Esophagus muscularis mucosa (tissue), 4 donors: ENCODE data around the gene ZMYM2. TPM values are rescaled to one million over a fixed set of nuclear protein-coding genes. Genes with fewer than 3 reads are reported as not detected.

ENCODE experiments used
- DNase-seq: peaks from one replicate; pipeline ENCODE4 v3.0.0-alpha.2; 2017; ENCODE audit errors: extremely low spot score
- H3K27ac ChIP-seq, 4 donors: fragments of 200-600 bp; sonication (generic); replicated peaks in 1 of 4; 1 replicate in 3 of 4; 2 replicates in 1 of 4; pipeline ENCODE4 v1.5.1; 2016 to 2019; ENCODE audit warnings: mild to moderate bottlenecking in 1 of 4
- H3K27me3 ChIP-seq, 4 donors: fragments of 200-600 bp; sonication (generic); one replicate each; pipeline versions ENCODE4 v1.5.1 to v1.6.0; 2016 to 2019
- H3K36me3 ChIP-seq, 4 donors: fragments of 200-600 bp; sonication (generic); one replicate each; pipeline ENCODE4 v1.5.1; 2016 to 2019
- H3K4me1 ChIP-seq, 4 donors: fragments of 200-600 bp; sonication (generic); one replicate each; pipeline ENCODE4 v1.5.1; 2016 to 2019
- H3K4me3 ChIP-seq, 4 donors: fragments of 200-600 bp; sonication (generic); 1 replicate in 2 of 4; 2 replicates in 2 of 4; pipeline ENCODE4 v1.5.1; 2016 to 2019; ENCODE audit warnings: mild to moderate bottlenecking in 4 of 4, moderate library complexity in 1 of 4
- H3K9me3 ChIP-seq, 4 donors: fragments of 200-600 bp; sonication (generic); 1 replicate in 3 of 4; 2 replicates in 1 of 4; pipeline ENCODE4 v1.5.1; 2016 to 2019
- EP300 ChIP-seq: sonication (generic); formaldehyde crosslinking; IDR thresholded peaks from one replicate; pipeline ENCODE4 v1.6.1; 2017; ENCODE audit warnings: antibody characterized with exemption
- POLR2A ChIP-seq: fragments of 450-650 bp; IDR thresholded peaks from one replicate; pipeline ENCODE4 v1.6.1; 2017; ENCODE audit warnings: antibody characterized with exemption, moderate library complexity, mild to moderate bottlenecking, low read depth
- POLR2AphosphoS5 ChIP-seq, 2 donors: sonication (generic); formaldehyde crosslinking; IDR thresholded peaks; one replicate each; pipeline ENCODE4 v1.6.1; 2017; ENCODE audit warnings: antibody characterized with exemption in 2 of 2
- WGBS: methylation state at CpG from one replicate; pipeline ENCODE4 v1.1.5; 2018; 5-methylcytosine and 5-hydroxymethylcytosine counted together
- intact Hi-C: fragments of 100-400 bp; cut with DNase I; formaldehyde crosslinking; loops from one replicate; pipeline ENCODE4 v1.15.1; 2023
- total RNA-seq, 4 donors: library from RNA; depleted of rRNA; stranded (reverse); fragments of >200 nt; gene quantifications; one replicate each; pipeline versions ENCODE4 v1.1.0 to v1.2.1, GENCODE V29; 2016
- TF ChIP-seq, protein P1 (sequence below), 3 experiments: fragments of 200-600 bp in 2 of 3; fragments of 450-650 bp in 1 of 3; sonication (generic) in 2 of 3; IDR thresholded peaks; one replicate each; pipeline ENCODE4 v1.5.1; 2017 to 2019; ENCODE audit warnings: antibody characterized with exemption in 3 of 3, mild to moderate bottlenecking in 2 of 3, moderate library complexity in 1 of 3

The ZMYM2 gene
- total RNA-seq, 4 donors from 2014 or later: 36.8 to 49.4 (median 45.5) TPM

- no peak overlapping the region for H3K27ac ChIP-seq
- WGBS: 94% methylated on average over 2 of the region's 2 CpGs
- H3K9me3 ChIP-seq: no peaks in the 10 kb centered on the region
- peaks cover 23 to 34% (median 32%) of the 10 kb centered on the region in 4 donors for H3K4me1 ChIP-seq
- H3K27me3 ChIP-seq: peaks cover 0 to 35% (median 0%) of the 10 kb centered on the region in 4 donors
- TF ChIP-seq, protein P1, sequence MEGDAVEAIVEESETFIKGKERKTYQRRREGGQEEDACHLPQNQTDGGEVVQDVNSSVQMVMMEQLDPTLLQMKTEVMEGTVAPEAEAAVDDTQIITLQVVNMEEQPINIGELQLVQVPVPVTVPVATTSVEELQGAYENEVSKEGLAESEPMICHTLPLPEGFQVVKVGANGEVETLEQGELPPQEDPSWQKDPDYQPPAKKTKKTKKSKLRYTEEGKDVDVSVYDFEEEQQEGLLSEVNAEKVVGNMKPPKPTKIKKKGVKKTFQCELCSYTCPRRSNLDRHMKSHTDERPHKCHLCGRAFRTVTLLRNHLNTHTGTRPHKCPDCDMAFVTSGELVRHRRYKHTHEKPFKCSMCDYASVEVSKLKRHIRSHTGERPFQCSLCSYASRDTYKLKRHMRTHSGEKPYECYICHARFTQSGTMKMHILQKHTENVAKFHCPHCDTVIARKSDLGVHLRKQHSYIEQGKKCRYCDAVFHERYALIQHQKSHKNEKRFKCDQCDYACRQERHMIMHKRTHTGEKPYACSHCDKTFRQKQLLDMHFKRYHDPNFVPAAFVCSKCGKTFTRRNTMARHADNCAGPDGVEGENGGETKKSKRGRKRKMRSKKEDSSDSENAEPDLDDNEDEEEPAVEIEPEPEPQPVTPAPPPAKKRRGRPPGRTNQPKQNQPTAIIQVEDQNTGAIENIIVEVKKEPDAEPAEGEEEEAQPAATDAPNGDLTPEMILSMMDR (IDR thresholded peaks at IDR 0.05): no peak
- no peak for TF ChIP-seq POLR2A
- intact Hi-C loops: no loop called here
- H3K36me3 ChIP-seq: no peaks in the 10 kb centered on the region
- DNase-seq: no peak
- H3K4me3 ChIP-seq: no peak overlapping the region
Observed at GRCh38 chr13:20130652-20131051, 172.1 kb downstream of the ZMYM2 start.

GRCh38 chr13:20131057-20131832 lies 172.7 kb downstream of the ZMYM2 start:
- H3K36me3 ChIP-seq: no peaks in the 10 kb centered on the region
- no peak overlapping the region for H3K4me3 ChIP-seq
- peaks cover 17 to 28% (median 27%) of the 10 kb centered on the region in 4 donors for H3K4me1 ChIP-seq
- intact Hi-C loops: no loop called here
- no peak for TF ChIP-seq POLR2A
- TF ChIP-seq POLR2AphosphoS5 (IDR thresholded peaks at IDR 0.05): no peak
- TF ChIP-seq, protein P1 (IDR thresholded peaks at IDR 0.05): no peak
- TF ChIP-seq EP300: no peak
- H3K9me3 ChIP-seq: no peaks in the 10 kb centered on the region
- peaks cover 0 to 41% (median 0%) of the 10 kb centered on the region in 4 donors for H3K27me3 ChIP-seq
- no peak for DNase-seq
- no peak overlapping the region for H3K27ac ChIP-seq
- WGBS: 69% methylated on average over 11 of the region's 11 CpGs

GRCh38 chr13:20132052-20132634 lies 173.6 kb downstream of the ZMYM2 start:
- WGBS: 90% methylated on average over 10 of the region's 10 CpGs
- intact Hi-C loops: no loop called here
- Histone ChIP-seq H3K9me3 (no peaks in the 10 kb centered on the region), H3K27me3 (peaks cover 0 to 49% (median 3%) of the 10 kb centered on the region in 4 donors), H3K4me1 (peaks cover 13 to 25% (median 24%) of the 10 kb centered on the region in 4 donors), H3K4me3 (no peak overlapping the region), H3K27ac (no peak overlapping the region), H3K36me3 (no peaks in the 10 kb centered on the region)
- no peak for DNase-seq
- TF ChIP-seq POLR2A: no peak

GRCh38 chr13:20134732-20135131 lies 176.2 kb downstream of the ZMYM2 start:
- H3K27ac ChIP-seq: no peak overlapping the region
- no peaks in the 10 kb centered on the region for H3K9me3 ChIP-seq
- intact Hi-C loops: no loop called here
- peaks cover 4 to 8% (median 5%) of the 10 kb centered on the region in 4 donors for H3K4me1 ChIP-seq
- H3K4me3 ChIP-seq: no peak overlapping the region
- peaks cover 0 to 51% (median 3%) of the 10 kb centered on the region in 4 donors for H3K27me3 ChIP-seq
- 79% methylated on average over 8 of the region's 8 CpGs for WGBS
- no peak for DNase-seq
- no peaks in the 10 kb centered on the region for H3K36me3 ChIP-seq
- TF ChIP-seq POLR2AphosphoS5 (IDR thresholded peaks at IDR 0.05): no peak
- no peak for TF ChIP-seq EP300
- TF ChIP-seq, protein P1 (IDR thresholded peaks at IDR 0.05): no peak
- no peak for TF ChIP-seq POLR2A
